GM21526 (cell line): ENCODE measurements around the gene LRRD1.
"Not testable (repeated sequence)": the region's sequence is repeated elsewhere in the genome, so short reads cannot be mapped to it uniquely, and the experiment has no call there.

Source experiments
- ATAC-seq: cut with Tn5 transposase; IDR thresholded peaks from one replicate; pipeline ENCODE4 v1.9.1; 2021; ENCODE audit warnings: moderate library complexity; ENCODE audit not compliant: unreplicated experiment, low FRiP score

Gene LRRD1

GRCh38 chr7:92142791-92143190, 36.2 kb downstream of the LRRD1 start:
- ATAC-seq = not testable (repeated sequence)

DNA sequence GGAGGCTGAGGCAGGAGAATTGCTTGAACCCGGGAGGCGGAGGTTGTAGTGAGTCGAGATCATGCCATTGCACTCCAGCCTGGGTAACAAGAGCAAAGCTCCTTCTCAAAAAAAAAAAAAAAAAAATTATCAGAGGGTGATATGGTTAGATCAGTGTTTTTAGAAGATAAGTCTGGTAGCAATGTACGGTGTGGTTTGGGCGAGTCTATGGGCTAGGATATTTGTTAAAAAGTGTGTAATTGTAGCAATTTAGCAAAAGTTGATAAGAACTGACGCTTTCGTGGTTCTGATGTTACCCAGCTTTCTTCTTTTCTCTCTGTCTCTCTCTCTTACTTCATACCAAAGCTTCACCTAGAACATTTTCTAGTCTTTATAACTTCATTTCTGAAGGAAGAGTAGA, 37.8 kb downstream of the LRRD1 start:
- no peak for ATAC-seq

GRCh38 chr7:92137557-92137956, 41.4 kb downstream of the LRRD1 start:
- no peak for ATAC-seq

- no peak for ATAC-seq
Measured at GRCh38 chr7:92135052-92135889, 43.7 kb downstream of the LRRD1 start.

DNA sequence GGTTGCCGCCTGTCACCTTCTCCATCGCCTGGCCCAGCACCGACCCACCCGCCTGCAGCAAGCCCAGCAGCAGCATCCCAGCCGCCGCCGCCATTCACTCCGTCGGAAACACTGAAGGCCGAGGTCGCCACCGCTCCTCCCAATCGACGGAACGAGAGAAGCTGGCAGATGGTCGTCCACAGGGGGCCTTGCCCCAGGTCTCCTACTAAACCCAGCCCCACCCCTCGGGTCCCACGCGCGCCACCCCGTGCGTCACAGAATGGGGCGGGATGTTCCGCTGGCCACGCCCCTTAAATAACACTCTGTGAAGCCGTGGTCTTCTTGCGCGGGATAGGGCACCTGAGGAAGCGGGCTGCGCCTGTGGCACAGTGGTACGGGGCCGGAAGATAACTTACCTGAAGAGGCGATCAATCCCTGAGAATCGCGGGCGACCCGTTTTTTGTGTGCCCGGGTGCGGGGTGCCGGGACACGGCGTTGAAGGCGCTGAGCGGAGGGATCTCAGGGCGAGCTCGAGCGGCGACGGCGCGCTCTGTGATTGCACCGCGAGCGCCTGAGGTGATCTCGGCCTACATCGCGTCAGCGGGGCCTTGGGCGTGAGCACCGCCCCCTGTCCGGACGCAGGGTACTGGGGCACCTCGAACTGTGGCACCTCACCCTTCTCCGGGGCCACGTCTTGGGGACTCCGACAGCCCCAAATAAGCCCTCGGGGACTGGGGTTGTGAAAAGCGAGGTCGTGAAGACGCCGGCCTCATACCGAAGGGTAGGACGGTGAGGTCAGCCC, 44.5 kb downstream of the LRRD1 start, which contains the start of gene CYP51A1:
TSS of gene CYP51A1 (minus strand) at position 207 of the 781 bp plus-strand sequence. CDS start at position 94, 113 bp downstream.
- ATAC-seq = peak; percentile 92

DNA sequence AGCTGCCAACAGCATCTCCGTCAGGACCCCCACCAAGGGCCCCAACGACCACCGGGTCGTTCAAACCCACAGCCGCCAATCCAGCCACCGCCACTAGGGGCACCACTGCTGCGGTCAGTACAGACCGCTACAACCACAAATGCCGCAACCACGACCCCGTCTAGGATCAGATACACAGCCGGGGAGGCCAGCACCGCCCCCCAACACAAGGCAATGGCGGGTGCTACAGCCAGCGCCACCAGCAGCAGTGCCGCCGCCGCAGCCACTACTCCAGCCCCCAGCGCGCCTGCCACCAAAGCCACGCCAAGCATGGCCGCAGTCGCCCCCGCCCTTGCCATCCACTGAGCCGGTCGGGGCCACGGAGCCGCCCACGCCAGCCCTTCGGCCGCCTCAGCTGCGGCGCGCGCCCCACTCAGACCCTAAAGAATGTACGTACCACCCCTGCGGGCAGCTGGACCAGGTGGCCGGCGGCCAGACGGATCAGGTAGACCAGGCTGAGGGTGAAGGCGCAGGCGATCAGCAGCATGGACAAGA, 45.1 kb downstream of the LRRD1 start:
- ATAC-seq = peak; percentile 26

GRCh38 chr7:92133133-92133736, 45.7 kb downstream of the LRRD1 start:
- ATAC-seq = peak; percentile 17

DNA sequence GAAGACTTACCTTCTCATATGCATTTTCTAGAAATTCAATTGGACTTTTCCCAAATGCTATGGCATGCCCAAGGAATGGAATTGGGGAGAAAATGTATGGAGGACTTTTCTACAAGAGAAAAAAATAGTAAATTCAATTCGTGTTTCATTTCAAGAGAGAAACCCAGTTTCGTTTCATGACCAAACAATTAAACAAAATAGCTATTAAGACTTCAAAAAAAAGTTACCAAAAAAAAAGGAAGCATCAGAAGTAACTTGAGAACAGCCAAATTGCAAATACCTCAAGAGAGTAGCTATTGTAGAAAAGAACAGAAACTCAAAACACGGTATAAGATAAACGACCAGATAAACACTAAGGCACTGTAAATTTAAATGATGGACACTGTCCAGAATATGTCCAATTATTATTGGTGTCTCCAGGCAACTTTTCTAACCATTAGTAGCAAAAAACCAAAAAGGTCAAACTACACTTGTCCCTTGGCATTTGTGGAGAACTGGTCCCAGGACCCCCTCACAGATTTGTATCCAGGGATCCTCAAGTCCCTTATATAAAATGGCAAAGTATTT, 47.1 kb downstream of the LRRD1 start:
- no peak for ATAC-seq

DNA sequence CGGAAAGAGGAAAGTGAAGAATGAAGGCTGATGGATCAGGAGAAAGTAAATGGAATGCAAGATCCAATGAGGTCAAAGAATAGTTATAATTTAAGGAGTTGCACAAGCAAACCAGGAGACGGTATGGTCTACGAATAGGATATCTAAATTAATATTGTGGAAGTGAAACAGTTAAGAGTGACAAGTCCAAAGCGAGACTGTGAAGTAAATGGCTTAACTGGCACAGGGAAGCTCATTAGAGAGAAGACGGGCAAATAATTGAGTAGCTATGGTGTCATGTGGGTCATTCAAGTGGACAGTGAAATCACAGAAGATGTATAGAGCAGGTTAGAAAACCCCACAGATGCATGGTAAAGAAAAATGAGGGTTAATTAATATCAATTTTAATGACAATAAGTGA, 47.8 kb downstream of the LRRD1 start:
- no peak for ATAC-seq

DNA sequence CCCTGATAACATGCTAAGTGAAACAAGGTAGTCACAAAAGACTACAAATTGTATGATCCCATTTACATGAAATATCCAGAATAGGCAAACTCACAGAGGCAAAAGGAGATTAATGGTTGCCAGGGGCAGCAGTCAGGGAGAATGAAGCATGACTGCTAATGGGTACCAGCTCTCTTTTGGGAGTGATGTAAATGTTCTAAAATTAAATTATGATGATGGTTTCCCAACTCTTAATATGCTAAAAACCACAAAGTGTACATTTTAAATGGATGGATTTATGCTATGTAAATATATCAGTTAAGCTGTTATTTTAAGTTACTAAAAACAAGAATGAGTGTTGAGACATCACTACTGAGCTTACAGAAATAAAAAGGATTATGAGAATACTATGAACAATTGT, 57.3 kb downstream of the LRRD1 start:
- no peak for ATAC-seq

GRCh38 chr7:92119213-92119759, 59.7 kb downstream of the LRRD1 start:
- ATAC-seq = no peak

DNA sequence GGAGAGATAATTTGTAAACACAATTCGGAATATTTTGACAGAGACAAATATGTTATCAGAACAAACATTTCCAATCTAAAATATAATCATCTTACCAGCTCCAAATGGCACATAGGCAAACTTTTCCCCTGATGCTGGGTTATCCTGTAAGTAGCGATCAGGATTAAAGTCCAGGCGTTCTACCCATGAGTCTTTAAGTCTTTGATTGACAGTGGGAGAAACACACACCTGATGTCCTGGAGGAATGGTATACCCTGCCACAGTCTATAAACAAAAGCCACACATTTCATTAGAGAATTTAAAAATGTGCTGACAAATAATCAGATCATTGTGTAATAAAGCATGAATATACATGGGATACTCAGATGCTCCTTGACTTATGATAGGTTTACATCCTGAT, 62.0 kb downstream of the LRRD1 start:
- ATAC-seq = no peak

DNA sequence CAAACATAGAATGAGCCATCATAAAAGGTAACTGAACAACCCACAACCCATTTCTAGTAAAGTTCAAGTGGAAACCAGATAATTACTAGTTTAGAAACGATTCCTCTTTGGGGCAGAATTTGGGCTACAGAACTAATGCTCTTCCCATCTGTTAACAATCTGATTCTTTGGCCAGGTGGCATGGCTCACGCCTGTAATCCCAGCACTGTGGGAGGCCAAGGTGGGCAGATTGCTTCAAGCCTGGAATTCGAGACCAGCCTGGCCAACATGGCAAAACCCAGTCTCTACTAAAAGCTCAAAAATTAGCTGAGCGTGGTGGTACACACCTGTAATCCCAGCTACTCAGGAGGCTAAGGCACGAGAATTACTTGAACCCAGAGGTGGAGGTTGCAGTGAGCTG, 63.1 kb downstream of the LRRD1 start:
- ATAC-seq = no peak

GRCh38 chr7:92110857-92111256, 68.1 kb downstream of the LRRD1 start:
- ATAC-seq = no peak

DNA sequence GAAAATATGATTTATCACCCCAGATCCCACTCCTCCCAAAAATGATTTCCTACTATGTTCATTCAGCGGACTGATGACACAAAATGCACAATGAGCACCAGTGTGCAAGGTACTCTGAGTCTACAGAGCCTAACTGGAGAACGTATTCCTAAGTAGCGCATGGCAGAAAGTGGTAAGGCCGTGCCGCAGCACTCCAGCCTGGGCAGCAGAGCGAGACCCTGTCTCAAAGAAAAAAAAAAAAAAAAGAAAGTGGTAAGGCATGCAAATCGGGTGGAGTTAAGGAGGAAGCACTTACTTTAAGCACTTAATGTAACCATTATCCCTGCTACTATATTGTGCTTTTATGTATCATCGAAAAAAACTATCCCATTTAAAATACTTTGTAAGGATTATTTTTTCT, 70.1 kb downstream of the LRRD1 start:
- no peak for ATAC-seq

DNA sequence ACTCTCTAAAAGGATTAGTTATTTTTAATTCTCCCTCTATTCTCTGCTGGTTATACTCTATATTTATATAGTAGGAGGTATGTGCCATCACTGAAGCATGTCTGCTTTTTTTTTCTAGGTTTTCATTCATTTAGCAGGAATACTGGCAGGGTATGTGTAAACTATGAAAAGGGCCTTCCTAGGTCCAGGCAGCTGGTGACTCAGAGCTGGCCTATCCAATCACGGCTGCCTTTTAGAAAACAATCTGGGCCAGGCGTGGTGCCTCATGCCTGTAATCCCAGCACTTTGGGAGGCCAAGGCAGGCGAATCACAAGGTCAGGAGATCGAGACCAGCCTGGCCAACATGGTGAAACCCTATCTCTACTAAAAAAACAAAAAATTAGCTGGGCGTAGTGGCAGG, 76.1 kb downstream of the LRRD1 start:
- ATAC-seq = not testable (repeated sequence)

GRCh38 chr7:92100534-92100933, 78.4 kb downstream of the LRRD1 start:
- no peak for ATAC-seq

GRCh38 chr7:92095380-92095779, 83.6 kb downstream of the LRRD1 start:
- no peak for ATAC-seq
